HEK293 (cell line): ENCODE measurements around the gene WDR38.

Experiments used
- CTCF ChIA-PET: fragments of 350-600 bp; formaldehyde crosslinking; extraction: SDS; loops from one replicate; lab custom pipeline; 2021; ENCODE audit warnings: antibody characterized with exemption; lab: Yijun Ruan, JAX
- POLR2A ChIA-PET: fragments of 300-600 bp; formaldehyde crosslinking; extraction: SDS; loops from one replicate; lab custom pipeline; 2020; ENCODE audit warnings: antibody characterized with exemption, inconsistent platforms; lab: Yijun Ruan, JAX
- H3K27ac ChIP-seq: fragments of 200-500 bp; sonication (Bioruptor generic); 2 replicates; pipeline ENCODE4 v1.5.1; 2014; ENCODE audit warnings: low read depth, low read length, control low read depth, inconsistent platforms; ENCODE audit errors: extremely low read depth
- H3K36me3 ChIP-seq, 2 experiments: fragments of 200-500 bp in 1 of 2; sonication (Bioruptor generic) in 1 of 2; 1 replicate in 1 of 2; 2 replicates in 1 of 2; pipeline ENCODE4 v1.5.1; 2014 to 2017; ENCODE audit warnings: inconsistent platforms in 2 of 2, low read length in 2 of 2; ENCODE audit not compliant: control insufficient read depth in 2 of 2, insufficient read depth in 1 of 2
- H3K4me1 ChIP-seq: fragments of 200-500 bp; sonication (Bioruptor generic); 2 replicates; pipeline ENCODE4 v1.5.1; 2014; ENCODE audit warnings: mild to moderate bottlenecking, low read length, inconsistent platforms; ENCODE audit not compliant: control insufficient read depth, insufficient read depth
- H3K4me3 ChIP-seq: 2 replicates; pipeline ENCODE4 v1.5.1; 2011; ENCODE audit warnings: low read depth, mild to moderate bottlenecking, control low read depth, low read length, moderate library complexity
- H3K9me3 ChIP-seq: fragments of 200-500 bp; sonication (Bioruptor generic); 2 replicates; pipeline ENCODE4 v1.5.1; 2014; ENCODE audit warnings: low read depth, low read length, inconsistent platforms; ENCODE audit not compliant: control insufficient read depth, insufficient read depth
- KLF7 ChIP-seq: fragments of 450-650 bp; formaldehyde crosslinking; IDR thresholded peaks from 2 replicates; pipeline ENCODE4 v1.5.1; 2016; ENCODE audit warnings: missing biosample characterization, missing genetic modification characterization, borderline replicate concordance
- MYNN ChIP-seq: fragments of 450-650 bp; formaldehyde crosslinking; IDR thresholded peaks from 2 replicates; pipeline ENCODE4 v1.5.1; 2016; ENCODE audit warnings: missing biosample characterization, missing genetic modification characterization, borderline replicate concordance
- ZBTB48 ChIP-seq: fragments of 450-650 bp; formaldehyde crosslinking; IDR thresholded peaks from 2 replicates; pipeline ENCODE4 v1.5.1; 2016; ENCODE audit warnings: missing biosample characterization, missing genetic modification characterization
- ZFP37 ChIP-seq: fragments of 450-650 bp; formaldehyde crosslinking; IDR thresholded peaks from 2 replicates; pipeline ENCODE4 v1.5.1; 2016; ENCODE audit warnings: missing biosample characterization, missing genetic modification characterization
- ZNF10 ChIP-seq: fragments of 450-650 bp; formaldehyde crosslinking; IDR thresholded peaks from 2 replicates; pipeline ENCODE4 v1.5.1; 2017; ENCODE audit warnings: missing biosample characterization, missing genetic modification characterization
- ZNF133 ChIP-seq: fragments of 450-650 bp; formaldehyde crosslinking; IDR thresholded peaks from 2 replicates; pipeline ENCODE4 v1.5.1; 2016; ENCODE audit warnings: missing biosample characterization, missing genetic modification characterization
- ZNF174 ChIP-seq: fragments of 450-650 bp; formaldehyde crosslinking; IDR thresholded peaks from 2 replicates; pipeline ENCODE4 v1.5.0; 2017; ENCODE audit warnings: missing biosample characterization, mild to moderate bottlenecking, missing genetic modification characterization
- ZNF266 ChIP-seq: fragments of 450-650 bp; formaldehyde crosslinking; IDR thresholded peaks from 2 replicates; pipeline ENCODE4 v1.5.1; 2016; ENCODE audit warnings: missing biosample characterization, missing genetic modification characterization, low read depth
- ZNF341 ChIP-seq: fragments of 450-650 bp; formaldehyde crosslinking; IDR thresholded peaks from 2 replicates; pipeline ENCODE4; 2016; ENCODE audit warnings: low read depth, missing biosample characterization, missing genetic modification characterization
- ZNF366 ChIP-seq: fragments of 450-650 bp; formaldehyde crosslinking; conservative IDR thresholded peaks from 2 replicates; pipeline ENCODE4 v1.5.1; 2016; ENCODE audit warnings: missing biosample characterization, missing genetic modification characterization
- ZNF585B ChIP-seq: fragments of 450-650 bp; formaldehyde crosslinking; IDR thresholded peaks from 2 replicates; pipeline ENCODE4 v1.5.1; 2016; ENCODE audit warnings: missing biosample characterization, missing genetic modification characterization
- ZNF629 ChIP-seq: fragments of 450-650 bp; formaldehyde crosslinking; IDR thresholded peaks from 2 replicates; pipeline ENCODE4 v1.5.1; 2017; ENCODE audit warnings: missing biosample characterization, missing genetic modification characterization
- ZNF658 ChIP-seq: fragments of 450-650 bp; formaldehyde crosslinking; IDR thresholded peaks from 2 replicates; pipeline ENCODE4; 2016; ENCODE audit warnings: missing biosample characterization, missing genetic modification characterization
- ZNF660 ChIP-seq: fragments of 450-650 bp; IDR thresholded peaks from 2 replicates; pipeline ENCODE4 v1.5.1; 2018; ENCODE audit warnings: missing biosample characterization, mild to moderate bottlenecking, missing genetic modification characterization
- ZNF692 ChIP-seq: fragments of 450-650 bp; formaldehyde crosslinking; IDR thresholded peaks from 2 replicates; pipeline ENCODE4 v1.5.1; 2016; ENCODE audit warnings: missing biosample characterization, missing genetic modification characterization
- ZNF76 ChIP-seq: fragments of 450-650 bp; formaldehyde crosslinking; IDR thresholded peaks from 2 replicates; pipeline ENCODE4; 2016; ENCODE audit warnings: low read depth, missing biosample characterization, missing genetic modification characterization, borderline replicate concordance
- TF ChIP-seq, protein P1 (sequence below): fragments of 450-650 bp; formaldehyde crosslinking; IDR thresholded peaks from 2 replicates; pipeline ENCODE4 v1.5.1; 2016; ENCODE audit warnings: missing biosample characterization, missing genetic modification characterization
- TF ChIP-seq, protein P2 (sequence below): fragments of 450-650 bp; formaldehyde crosslinking; conservative IDR thresholded peaks from 2 replicates; pipeline ENCODE4 v1.5.1; 2016; ENCODE audit warnings: low read depth, missing biosample characterization, missing genetic modification characterization
- TF ChIP-seq, protein P3 (sequence below): fragments of 450-650 bp; formaldehyde crosslinking; IDR thresholded peaks from 2 replicates; pipeline ENCODE4 v1.5.1; 2016; ENCODE audit warnings: missing biosample characterization, missing genetic modification characterization, borderline replicate concordance
- TF ChIP-seq, protein P4 (sequence below): fragments of 450-650 bp; formaldehyde crosslinking; IDR thresholded peaks from 2 replicates; pipeline ENCODE4 v1.5.1; 2016; ENCODE audit warnings: missing biosample characterization, missing genetic modification characterization

WDR38 gene

GRCh38 chr9:124868511-124869465, 15.5 kb downstream of the WDR38 start:
- Histone ChIP-seq H3K4me3 (peak overlapping the region; percentile 91), H3K9me3 (no peaks in the 10 kb centered on the region), H3K36me3 (peaks cover 0 to 31% of the 10 kb centered on the region in 2 experiments; a peak in 2 of 3 replicates), H3K27ac (peak overlapping the region; percentile 78), H3K4me1 (peaks cover 4% of the 10 kb centered on the region; the same call in 1 of the 2 replicates)
- ChIA-PET POLR2A (interaction anchor here (0.6 to 2.7 kb wide), 8 partner anchors 8 to 372 kb away, joined by 3 to 13 read pairs (median 3); partner anchors contain the start of genes HSPA5 and NR6A1), CTCF (interaction anchor here (0.6 to 2.1 kb wide), 5 partner anchors 9 to 285 kb away, joined by 3 to 5 read pairs (median 3); no protein-coding TSS in a partner anchor)
- TF ChIP-seq ZNF266 (tag by site-specific recombination) (no peak), ZNF585B (tag by site-specific recombination) (no peak), ZNF174 (no peak), ZFP37 (tag by site-specific recombination) (peak; percentile 34; the same call in 1 of the 2 replicates), ZNF660 (tag by site-specific recombination) (peak; percentile 55; the same call in 1 of the 2 replicates), ZNF10 (tag by site-specific recombination) (no peak), ZNF629 (tag by site-specific recombination) (no peak; the same call in 1 of the 2 replicates), ZNF341 (tag by site-specific recombination) (peak; percentile 82), ZNF366 (tag by site-specific recombination) (no peak), ZNF658 (tag by site-specific recombination) (no peak), ZNF76 (tag by site-specific recombination) (no peak), ZBTB48 (peak; percentile 65), KLF7 (tag by site-specific recombination) (no peak), ZNF133 (no peak), MYNN (tag by site-specific recombination) (no peak), ZNF692 (0 out of 2 replicates have a peak, but pooled peaks have one; percentile 27)
- TF ChIP-seq, protein P1, sequence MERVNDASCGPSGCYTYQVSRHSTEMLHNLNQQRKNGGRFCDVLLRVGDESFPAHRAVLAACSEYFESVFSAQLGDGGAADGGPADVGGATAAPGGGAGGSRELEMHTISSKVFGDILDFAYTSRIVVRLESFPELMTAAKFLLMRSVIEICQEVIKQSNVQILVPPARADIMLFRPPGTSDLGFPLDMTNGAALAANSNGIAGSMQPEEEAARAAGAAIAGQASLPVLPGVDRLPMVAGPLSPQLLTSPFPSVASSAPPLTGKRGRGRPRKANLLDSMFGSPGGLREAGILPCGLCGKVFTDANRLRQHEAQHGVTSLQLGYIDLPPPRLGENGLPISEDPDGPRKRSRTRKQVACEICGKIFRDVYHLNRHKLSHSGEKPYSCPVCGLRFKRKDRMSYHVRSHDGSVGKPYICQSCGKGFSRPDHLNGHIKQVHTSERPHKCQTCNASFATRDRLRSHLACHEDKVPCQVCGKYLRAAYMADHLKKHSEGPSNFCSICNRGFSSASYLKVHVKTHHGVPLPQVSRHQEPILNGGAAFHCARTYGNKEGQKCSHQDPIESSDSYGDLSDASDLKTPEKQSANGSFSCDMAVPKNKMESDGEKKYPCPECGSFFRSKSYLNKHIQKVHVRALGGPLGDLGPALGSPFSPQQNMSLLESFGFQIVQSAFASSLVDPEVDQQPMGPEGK (tag by site-specific recombination) = peak; percentile 78
- TF ChIP-seq, protein P2, sequence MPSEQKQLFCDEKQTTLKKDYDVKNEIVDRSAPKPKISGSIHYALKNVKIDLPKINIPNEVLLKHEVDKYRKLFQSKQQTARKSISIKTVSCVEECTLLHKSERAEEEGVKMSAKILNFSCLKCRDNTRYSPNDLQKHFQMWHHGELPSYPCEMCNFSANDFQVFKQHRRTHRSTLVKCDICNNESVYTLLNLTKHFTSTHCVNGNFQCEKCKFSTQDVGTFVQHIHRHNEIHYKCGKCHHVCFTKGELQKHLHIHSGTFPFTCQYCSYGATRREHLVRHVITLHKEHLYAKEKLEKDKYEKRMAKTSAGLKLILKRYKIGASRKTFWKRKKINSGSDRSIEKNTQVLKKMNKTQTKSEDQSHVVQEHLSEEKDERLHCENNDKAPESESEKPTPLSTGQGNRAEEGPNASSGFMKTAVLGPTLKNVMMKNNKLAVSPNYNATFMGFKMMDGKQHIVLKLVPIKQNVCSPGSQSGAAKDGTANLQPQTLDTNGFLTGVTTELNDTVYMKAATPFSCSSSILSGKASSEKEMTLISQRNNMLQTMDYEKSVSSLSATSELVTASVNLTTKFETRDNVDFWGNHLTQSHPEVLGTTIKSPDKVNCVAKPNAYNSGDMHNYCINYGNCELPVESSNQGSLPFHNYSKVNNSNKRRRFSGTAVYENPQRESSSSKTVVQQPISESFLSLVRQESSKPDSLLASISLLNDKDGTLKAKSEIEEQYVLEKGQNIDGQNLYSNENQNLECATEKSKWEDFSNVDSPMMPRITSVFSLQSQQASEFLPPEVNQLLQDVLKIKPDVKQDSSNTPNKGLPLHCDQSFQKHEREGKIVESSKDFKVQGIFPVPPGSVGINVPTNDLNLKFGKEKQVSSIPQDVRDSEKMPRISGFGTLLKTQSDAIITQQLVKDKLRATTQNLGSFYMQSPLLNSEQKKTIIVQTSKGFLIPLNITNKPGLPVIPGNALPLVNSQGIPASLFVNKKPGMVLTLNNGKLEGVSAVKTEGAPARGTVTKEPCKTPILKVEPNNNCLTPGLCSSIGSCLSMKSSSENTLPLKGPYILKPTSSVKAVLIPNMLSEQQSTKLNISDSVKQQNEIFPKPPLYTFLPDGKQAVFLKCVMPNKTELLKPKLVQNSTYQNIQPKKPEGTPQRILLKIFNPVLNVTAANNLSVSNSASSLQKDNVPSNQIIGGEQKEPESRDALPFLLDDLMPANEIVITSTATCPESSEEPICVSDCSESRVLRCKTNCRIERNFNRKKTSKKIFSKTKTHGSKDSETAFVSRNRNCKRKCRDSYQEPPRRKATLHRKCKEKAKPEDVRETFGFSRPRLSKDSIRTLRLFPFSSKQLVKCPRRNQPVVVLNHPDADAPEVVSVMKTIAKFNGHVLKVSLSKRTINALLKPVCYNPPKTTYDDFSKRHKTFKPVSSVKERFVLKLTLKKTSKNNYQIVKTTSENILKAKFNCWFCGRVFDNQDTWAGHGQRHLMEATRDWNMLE = no peak; the same call in 1 of the 2 replicates
- TF ChIP-seq, protein P3, sequence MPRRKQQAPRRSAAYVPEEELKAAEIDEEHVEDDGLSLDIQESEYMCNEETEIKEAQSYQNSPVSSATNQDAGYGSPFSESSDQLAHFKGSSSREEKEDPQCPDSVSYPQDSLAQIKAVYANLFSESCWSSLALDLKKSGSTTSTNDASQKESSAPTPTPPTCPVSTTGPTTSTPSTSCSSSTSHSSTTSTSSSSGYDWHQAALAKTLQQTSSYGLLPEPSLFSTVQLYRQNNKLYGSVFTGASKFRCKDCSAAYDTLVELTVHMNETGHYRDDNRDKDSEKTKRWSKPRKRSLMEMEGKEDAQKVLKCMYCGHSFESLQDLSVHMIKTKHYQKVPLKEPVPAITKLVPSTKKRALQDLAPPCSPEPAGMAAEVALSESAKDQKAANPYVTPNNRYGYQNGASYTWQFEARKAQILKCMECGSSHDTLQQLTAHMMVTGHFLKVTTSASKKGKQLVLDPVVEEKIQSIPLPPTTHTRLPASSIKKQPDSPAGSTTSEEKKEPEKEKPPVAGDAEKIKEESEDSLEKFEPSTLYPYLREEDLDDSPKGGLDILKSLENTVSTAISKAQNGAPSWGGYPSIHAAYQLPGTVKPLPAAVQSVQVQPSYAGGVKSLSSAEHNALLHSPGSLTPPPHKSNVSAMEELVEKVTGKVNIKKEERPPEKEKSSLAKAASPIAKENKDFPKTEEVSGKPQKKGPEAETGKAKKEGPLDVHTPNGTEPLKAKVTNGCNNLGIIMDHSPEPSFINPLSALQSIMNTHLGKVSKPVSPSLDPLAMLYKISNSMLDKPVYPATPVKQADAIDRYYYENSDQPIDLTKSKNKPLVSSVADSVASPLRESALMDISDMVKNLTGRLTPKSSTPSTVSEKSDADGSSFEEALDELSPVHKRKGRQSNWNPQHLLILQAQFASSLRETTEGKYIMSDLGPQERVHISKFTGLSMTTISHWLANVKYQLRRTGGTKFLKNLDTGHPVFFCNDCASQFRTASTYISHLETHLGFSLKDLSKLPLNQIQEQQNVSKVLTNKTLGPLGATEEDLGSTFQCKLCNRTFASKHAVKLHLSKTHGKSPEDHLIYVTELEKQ (tag by site-specific recombination) = no peak
- TF ChIP-seq, protein P4, sequence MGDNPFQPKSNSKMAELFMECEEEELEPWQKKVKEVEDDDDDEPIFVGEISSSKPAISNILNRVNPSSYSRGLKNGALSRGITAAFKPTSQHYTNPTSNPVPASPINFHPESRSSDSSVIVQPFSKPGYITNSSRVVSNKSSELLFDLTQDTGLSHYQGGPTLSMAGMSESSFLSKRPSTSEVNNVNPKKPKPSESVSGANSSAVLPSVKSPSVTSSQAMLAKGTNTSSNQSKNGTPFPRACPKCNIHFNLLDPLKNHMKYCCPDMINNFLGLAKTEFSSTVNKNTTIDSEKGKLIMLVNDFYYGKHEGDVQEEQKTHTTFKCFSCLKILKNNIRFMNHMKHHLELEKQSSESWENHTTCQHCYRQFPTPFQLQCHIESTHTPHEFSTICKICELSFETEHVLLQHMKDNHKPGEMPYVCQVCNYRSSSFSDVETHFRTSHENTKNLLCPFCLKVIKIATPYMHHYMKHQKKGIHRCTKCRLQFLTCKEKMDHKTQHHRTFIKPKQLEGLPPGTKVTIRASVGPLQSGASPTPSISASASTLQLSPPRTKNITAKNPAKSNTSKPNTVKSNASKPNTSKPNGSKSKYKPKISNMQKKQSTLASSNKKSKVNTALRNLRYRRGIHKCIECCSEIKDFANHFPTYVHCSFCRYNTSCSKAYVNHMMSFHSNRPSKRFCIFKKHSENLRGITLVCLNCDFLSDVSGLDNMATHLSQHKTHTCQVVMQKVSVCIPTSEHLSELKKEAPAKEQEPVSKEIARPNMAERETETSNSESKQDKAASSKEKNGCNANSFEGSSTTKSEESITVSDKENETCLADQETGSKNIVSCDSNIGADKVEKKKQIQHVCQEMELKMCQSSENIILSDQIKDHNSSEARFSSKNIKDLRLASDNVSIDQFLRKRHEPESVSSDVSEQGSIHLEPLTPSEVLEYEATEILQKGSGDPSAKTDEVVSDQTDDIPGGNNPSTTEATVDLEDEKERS (tag by site-specific recombination) = no peak
